Inflammatory macrophage (primary cell): Measurements from ENCODE around the gene DYNLRB1.

Experiments
- DNase-seq, 2 donors: peaks; one replicate each; pipeline ENCODE4 v3.0.0-alpha.2; 2020 to 2022

DYNLRB1 gene

DNA sequence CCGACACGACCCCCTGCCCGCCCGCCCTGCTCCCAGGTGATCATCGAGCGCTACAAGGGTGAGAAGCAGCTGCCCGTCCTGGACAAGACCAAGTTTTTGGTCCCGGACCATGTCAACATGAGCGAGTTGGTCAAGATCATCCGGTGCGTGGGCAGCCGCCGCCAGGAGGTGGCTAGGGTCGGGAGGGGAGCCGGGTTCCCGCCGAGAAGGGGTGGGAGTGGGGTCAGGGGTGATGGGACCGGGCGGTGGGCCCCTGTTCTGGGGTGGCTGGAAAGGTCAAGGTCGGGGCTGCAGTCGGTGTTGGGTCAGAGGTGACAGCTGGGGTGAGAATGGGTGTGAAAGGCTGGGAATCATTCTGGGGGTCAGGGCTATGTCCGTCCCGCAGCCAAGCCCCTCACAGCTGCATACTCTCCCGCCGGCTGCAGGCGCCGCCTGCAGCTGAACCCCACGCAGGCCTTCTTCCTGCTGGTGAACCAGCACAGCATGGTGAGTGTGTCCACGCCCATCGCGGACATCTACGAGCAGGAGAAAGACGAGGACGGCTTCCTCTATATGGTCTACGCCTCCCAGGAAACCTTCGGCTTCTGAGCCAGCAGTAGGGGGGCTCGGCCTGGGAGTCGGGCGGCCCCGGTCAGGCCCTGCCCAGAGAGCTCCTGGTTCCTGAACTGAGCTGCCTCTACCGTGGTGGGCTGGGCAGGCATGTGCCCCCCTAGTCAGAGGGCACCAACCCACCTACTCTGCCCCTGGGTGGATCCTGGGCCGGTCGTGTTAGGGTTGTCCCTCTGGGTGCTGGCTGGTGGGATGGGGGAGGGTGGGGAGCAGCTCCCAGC is 43.3 kb downstream of the DYNLRB1 start:
- DNase-seq = no peak

DNA sequence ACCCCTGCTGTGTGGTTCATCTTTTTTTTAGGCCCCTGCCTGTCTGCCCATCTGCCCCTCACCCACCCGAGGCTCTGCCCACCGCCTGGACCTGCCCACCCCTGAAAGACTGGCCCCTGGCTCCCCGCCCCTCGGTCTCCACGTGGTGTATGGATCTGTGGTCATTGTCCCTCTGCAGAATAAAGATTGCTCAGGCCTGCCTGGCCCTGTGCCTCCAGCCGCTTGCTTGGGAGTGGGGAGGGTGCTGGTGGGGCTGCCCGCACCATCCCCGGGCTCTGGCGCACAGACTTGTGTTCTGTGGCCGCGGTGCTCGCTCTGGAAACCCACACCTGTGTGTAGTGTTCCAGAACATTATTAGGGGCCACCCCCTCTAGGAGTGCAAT is 43.9 kb downstream of the DYNLRB1 start:
- no peak for DNase-seq

DNA sequence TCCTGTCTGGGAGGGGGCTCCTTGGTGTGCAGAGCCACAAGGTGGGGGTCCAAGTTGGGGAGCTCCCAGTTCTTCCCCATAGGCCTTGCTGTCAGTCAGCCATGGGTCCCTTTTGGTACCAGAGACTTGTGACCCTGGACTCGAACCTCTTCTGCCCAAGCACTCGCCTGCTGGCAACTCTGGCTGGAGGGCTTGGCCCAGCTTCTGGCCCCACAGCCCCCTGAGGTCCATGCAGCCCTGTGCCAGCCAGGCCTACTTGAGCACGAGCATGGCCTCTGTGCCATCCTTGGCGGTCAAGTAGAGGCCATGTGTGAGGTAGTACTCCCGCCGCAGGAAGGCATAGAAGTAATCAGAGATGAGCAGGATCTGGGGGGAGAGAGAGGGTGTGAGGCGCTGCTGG is 44.4 kb downstream of the DYNLRB1 start:
- no peak for DNase-seq

- no peak for DNase-seq
Observed at GRCh38 chr20:34561661-34562060, 45.4 kb downstream of the DYNLRB1 start.

GRCh38 chr20:34562641-34563040 is 46.4 kb downstream of the DYNLRB1 start:
- DNase-seq = no peak

- DNase-seq = no peak
Observed at GRCh38 chr20:34564833-34565232, 48.6 kb downstream of the DYNLRB1 start.

- DNase-seq = no peak
Observed at GRCh38 chr20:34566978-34567891, 51.0 kb downstream of the DYNLRB1 start.

DNA sequence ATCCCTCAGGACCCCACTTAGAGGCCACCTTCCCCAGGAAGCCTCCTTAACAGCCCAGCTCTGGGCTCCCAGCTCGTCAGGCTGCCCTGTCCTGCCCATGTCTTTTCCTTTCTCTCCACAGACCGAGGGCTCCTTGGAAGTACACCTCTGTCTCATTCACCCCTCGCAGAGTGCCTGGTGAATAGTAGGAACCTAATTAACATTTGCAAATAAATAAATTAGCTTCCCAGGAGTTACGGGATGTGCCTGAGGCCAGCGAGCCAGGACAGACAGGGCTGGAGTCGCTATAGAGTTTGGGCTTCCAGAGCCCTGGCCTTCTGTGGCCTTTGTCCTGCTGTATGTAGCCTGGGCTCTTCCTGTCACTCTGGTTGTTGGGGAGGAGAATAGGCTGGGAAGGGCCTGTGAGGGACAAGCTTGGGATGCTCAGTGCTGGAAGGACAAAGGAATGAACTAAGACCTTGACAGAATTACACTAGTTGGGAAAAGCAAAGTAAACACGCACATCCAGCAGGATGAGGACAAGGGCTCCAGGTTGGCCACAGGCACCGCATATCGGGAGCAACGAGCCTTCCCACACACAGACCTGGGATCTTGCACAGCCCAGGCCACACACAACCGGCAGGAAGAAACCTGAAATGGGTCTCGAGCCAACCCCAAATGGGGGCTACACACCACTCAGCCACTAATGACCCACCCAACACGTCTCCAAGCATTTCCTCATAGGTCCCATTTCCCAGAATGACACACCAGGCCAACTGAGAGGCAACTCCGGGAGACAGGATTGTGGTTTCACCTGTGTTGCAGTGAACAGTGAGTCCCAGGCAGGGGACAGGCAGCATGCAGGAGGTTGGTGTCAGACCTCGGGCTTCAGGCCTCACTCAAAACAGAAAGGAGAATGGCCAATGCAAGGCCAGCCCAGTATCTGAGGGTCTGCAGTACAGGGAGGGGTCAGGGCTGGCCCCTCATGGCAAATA is 52.0 kb downstream of the DYNLRB1 start:
- DNase-seq = no peak

GRCh38 chr20:34569598-34569997 is 53.4 kb downstream of the DYNLRB1 start:
- no peak for DNase-seq

DNA sequence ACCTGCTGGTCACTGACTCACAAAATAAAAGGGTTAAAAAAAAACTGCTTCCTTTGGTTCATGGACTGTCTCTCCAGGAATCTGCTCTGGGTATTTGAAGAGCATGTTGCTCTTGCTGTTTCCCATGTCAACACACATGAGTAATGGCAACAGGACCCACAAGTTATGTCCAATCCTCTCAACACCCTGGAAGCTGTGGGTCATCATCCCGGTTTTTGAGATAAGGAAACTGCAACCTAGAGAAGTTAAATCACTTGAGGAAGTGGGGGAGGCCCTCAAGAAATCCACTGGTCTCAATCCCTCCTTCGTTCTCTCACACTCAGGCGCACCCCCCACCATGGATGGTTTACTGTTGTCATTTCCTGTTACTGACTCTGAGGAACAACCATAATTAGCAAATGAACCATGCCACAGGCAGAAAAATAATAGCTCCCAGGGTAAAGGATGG is 54.7 kb downstream of the DYNLRB1 start:
- DNase-seq = peak; percentile 44 to 62

GRCh38 chr20:34571753-34572152 is 55.5 kb downstream of the DYNLRB1 start:
- DNase-seq = no peak

DNA sequence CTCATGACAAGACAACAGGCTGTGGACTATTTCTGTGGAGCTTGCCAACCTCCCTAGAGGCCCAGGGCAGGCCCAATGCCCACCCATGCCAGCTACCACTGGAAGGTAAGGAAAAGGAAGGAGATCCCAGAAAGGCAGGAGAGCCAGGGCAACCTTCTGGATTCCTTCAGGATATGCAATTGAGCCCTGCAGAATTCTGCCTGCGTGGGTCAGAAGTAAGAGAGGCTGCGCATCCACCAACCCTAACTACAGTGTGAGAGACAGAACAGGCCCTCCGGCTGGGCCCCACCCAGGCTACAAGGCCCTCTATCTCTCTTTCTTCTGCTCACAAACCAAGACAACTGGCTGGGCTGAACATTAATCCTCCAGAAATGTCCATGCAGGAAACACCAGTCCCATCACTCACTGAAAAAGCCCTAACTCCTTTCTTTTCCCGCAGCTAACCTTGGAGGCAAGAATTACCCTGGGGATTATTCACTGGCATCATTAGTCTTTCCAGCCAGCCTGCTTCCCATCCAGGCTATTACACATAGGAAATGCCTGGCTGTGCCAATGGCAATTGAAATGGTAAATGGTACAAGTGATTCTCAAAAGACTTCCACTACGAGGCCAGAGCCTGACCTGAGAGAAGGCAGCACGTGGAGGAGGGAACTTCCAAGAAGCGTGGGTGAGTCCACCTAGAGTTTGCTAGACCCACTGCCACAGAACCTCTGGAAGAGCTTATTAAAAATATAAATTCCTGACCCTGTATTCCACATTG is 57.5 kb downstream of the DYNLRB1 start:
- DNase-seq = no peak

DNA sequence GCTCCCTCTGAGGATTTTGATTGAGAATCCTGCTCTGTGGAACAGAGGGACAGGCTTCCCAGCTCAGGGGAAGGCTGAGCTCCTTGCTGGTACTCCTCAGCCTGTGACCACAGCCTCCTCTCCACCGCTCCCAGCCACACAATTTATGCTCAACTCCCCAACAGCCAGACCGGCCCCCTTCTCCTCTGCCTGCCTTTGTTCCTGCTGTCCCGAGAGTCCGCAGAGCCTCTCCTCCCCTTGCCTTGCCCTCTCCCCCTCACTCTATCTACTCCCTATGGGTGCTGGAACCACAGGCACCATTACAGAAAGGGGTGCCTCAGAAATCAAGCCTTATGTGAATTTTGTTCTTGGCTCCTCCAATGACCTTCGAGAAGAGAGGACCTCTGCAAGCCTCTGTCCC is 58.2 kb downstream of the DYNLRB1 start:
- no peak for DNase-seq

DNA sequence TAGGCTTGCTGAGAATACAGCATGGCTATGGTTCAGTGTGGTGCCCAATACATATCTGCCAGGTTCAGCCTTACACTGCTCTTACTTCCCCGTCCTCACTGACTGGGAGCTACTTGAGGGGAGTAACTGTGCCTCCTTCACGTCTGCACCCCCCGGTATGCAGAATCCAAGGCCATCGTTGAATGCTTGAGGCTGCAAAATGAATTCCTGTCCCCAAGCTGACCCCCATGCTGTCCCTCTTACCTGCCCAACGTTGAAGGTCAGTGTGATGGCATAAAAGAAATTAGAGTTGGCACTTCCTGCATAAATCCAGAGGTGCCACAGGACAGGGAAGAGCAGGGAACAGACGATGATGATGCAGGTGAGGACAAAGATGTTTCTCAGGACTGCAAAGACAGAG is 58.6 kb downstream of the DYNLRB1 start:
- DNase-seq = no peak

DNA sequence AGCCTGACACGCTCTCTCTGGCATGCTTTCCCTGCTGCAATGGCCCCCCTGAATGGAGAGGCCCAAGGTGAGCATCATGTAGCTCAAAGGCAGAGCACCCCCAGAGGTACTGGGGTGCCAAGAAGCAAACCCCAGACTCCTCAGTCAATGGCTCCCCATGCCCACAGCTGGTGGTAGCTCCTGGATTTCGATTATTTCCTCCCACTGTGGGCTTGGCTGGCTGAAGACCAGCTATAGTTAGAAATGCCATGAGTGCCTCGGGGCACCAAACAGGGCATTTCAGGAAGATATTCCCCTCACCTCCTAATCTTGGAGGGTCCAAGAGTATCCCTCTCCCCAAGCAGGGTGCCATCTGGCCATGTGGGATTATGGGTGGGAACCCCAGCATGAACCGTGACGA is 59.0 kb downstream of the DYNLRB1 start:
- DNase-seq = no peak

GRCh38 chr20:34575756-34576155 is 59.5 kb downstream of the DYNLRB1 start:
- DNase-seq = no peak

DNA sequence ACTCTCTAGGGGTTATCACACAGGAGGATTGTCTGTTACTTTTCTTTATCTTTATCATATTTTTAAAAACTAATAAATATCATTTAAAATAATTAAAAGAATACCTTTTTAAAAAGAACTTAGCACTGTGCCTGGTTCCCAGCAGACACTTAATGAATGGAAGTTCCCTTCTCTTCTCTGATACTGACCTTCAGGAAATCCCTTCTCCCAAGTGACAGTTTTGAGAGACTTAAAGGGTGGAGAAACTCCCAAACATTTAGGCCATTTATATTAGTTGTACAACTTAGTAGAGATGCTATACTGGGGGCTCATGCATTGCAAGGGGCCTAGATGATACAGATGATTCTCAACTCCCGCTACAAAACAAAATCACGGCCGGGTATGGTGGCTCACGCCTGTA is 60.8 kb downstream of the DYNLRB1 start:
- no peak for DNase-seq

DNA sequence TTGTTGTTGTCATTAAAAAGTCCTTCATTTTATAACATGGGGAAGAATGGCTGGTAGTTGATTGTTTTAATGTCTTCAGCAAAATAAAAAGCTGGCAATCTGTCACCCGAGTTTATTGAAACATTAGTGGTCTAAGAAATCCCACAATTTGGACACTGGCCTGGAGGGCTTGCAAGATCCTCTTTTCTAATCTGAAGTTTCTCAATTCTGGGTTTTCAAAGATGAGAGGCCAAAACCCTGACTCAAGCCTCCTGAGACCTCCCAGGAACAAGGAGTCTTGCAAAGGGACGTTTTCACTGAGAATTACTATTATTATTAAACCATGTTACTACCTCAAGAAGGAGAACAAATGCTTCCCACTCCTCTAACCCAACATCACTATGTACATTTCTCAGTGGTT is 61.8 kb downstream of the DYNLRB1 start:
- peak in 1 of 2 donors; percentile 20 for DNase-seq

- no peak for DNase-seq
Observed at GRCh38 chr20:34578521-34578920, 62.3 kb downstream of the DYNLRB1 start.

- peak in 1 of 2 donors; percentile 6 for DNase-seq
Observed at GRCh38 chr20:34579191-34579978, 63.2 kb downstream of the DYNLRB1 start.
